Upper lobe of left lung (tissue), 4 donors: Measurements from ENCODE around the gene EML5.

Source experiments
- CTCF ChIP-seq, 6 experiments: fragments of 450-650 bp in 4 of 6; fragments of 200-600 bp in 2 of 6; sonication (generic) in 2 of 6; IDR thresholded peaks; one replicate each; pipeline ENCODE4 v1.5.1; 2016 to 2019; ENCODE audit warnings: antibody characterized with exemption in 6 of 6
- EP300 ChIP-seq, 4 donors: sonication (generic); formaldehyde crosslinking; IDR thresholded peaks; one replicate each; pipeline ENCODE4 v1.5.1; 2017; ENCODE audit warnings: antibody characterized with exemption in 4 of 4, control low read depth in 2 of 4
- POLR2A ChIP-seq, 4 donors: fragments of 450-650 bp; IDR thresholded peaks; one replicate each; pipeline ENCODE4 v1.5.1; 2016 to 2017; ENCODE audit warnings: antibody characterized with exemption in 4 of 4, mild to moderate bottlenecking in 2 of 4
- POLR2AphosphoS5 ChIP-seq, 2 donors: sonication (generic); formaldehyde crosslinking; IDR thresholded peaks; one replicate each; pipeline ENCODE4 v1.5.1; 2017; ENCODE audit warnings: antibody characterized with exemption in 2 of 2

DNA sequence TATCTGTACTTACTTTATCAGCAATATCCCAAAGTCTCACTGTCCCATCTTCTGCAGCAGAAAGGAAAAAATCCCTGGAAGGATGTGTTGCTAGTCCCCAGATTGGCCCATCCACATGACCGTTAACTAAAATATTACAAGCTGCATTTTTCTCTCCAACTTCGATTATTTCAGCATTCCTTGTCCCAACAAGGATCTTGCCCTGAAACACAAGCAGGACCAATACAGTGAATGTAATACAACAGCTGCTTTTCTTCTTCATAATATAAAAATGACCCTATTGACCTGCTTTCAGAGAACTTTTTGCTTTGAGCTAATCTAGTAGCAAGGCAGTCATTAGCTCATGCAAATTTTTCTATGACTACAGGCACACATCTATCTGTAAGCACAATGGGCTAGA lies 171.7 kb downstream of the EML5 start:
- no peak for TF ChIP-seq CTCF (IDR thresholded peaks at IDR 0.05)
- no peak for TF ChIP-seq POLR2AphosphoS5 (IDR thresholded peaks at IDR 0.05)
- no peak for TF ChIP-seq EP300 (IDR thresholded peaks at IDR 0.05)
- no peak for TF ChIP-seq POLR2A (IDR thresholded peaks at IDR 0.05)
